HG03039 (cell line): ENCODE data around the gene ERLIN1.
A peak's percentile ranks its signal among the peaks of the same experiment; 100 is the strongest.

Source experiments
- ATAC-seq: cut with Tn5 transposase; IDR thresholded peaks from one replicate; pipeline ENCODE4 v1.9.1; 2021; ENCODE audit warnings: mild to moderate bottlenecking, moderate library complexity; ENCODE audit not compliant: unreplicated experiment

Gene ERLIN1

DNA sequence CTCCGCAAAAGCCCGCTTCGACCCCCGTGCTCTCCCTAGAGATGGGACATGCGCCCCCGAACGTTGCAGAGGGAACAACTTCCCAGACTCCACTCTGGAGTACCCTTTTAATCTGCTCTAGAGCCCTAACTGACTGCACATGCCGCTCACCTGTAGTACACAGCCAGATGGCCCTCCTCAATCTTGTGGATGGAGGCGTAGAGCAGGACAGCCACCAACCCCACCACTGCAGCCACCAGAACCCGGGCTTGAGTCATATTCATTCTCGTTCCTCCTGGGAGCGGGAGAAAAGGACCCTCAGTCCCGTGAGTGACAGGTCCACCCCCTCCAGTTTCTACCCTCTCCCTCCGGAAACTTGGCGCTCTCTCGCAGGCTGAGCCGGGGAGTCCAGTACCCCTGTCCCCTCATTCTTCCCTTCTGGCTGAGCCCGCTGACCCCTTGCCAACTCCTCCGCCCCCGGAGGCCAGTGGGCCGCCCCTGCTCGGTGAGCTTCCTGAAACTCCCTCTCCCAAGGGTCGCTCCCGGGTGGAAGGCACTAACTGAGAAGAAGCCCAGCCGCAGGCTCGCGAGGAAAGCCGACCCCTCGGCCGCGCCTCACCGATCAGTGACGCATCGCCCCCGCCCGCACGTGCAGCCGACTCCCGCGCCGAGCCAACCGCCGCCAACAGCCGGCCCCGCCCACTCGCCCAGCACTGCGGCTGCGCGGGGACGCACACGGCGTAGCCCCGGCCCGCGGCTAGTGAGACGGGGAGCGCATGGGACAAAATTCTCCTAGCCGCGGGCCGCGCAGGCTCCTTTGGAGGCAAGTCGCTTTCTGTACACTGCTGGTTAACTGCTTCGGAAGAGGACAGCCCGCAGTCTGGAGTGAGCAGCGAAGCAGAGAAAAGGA, at the start of gene ERLIN1:
Gene ERLIN1, minus strand, starts transcription at position 666 of the 889 bp plus-strand sequence. Its CDS starts 403 bp downstream, at position 263.
- peak; percentile 76 for ATAC-seq

DNA sequence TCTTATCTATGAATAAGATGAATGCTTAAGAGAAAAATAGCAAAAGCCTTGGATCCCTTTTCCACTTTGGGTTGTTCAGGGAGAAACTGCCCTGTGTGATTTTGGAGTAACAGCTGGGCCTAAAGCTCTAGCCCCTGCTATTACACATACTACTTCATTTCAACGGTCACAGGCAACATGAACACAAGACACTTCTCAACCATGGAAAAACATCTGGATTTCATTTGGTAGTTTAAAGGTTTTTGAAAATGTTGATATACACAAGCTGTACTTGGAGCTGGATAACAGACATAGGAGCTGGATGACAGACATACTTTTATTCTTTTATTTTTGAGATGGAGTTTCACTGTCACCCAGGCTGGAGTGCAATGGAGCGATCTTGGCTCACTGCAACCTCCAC, 46.3 kb upstream of the ERLIN1 start:
- no peak for ATAC-seq

DNA sequence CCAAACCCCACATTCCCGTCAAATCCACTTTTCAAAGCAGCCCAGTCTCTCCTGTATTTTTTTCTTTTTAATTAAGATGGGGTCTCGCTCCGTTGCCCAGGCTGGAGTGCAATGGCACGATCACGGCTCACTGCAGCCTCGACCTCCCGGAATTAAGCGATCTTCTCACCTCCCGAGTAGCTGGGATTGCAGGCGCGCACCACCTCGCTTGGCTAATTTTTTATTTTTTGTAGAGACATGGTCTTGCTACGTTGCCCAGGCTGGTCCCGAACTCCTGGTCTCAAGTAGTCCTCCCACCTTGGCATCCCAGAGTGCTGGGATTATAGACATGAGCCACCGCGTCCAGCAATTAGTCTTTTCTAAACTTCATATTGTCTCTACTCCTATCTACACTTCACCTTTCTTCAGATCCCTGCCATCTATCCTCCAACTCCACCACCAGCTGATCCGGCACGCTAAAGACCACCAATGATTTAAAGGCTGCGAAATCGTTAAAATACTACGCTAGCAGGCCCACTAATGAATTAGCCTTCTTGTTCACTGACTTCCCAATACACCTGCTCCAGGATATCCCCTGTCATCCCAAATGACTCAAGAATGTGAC, 44.1 kb upstream of the ERLIN1 start:
- no peak for ATAC-seq

DNA sequence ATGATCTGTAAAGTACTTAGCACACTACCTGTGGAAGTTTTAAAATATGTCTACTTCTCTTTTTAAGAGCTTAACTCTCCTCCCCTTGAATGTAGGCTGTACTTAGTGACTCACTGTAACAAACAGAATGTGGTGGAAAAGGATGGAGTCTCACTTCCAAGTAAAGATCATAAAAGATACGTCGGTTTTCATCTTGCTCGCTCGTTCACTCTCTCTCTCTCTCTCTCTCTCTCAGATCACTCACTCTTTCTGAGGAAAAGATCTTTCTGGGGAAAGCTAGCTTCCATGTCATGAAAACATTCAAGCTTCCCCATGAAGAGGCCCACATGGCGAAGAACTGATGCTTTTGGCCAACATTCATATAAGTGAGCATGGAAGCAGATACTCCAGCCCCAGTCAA, 38.0 kb upstream of the ERLIN1 start:
- ATAC-seq, result no peak

DNA sequence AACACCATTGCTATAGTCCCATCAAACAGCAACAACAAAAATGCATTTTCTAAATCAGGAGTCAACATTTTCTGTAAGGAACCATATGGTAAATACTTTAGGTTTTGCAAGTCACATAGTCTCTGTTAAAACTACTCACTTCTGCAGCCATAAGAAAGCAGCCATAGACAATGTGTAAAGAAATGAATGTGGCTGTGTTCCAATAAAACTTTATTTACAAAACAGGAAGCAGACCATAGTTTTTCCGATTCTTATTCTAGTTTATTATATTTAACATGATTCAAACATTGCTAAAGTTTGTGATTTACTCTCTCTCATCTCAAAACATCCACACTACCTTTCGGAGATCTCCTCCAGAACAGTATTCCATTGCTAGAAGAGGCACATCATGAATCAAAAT, 36.7 kb upstream of the ERLIN1 start:
- ATAC-seq, result no peak

DNA sequence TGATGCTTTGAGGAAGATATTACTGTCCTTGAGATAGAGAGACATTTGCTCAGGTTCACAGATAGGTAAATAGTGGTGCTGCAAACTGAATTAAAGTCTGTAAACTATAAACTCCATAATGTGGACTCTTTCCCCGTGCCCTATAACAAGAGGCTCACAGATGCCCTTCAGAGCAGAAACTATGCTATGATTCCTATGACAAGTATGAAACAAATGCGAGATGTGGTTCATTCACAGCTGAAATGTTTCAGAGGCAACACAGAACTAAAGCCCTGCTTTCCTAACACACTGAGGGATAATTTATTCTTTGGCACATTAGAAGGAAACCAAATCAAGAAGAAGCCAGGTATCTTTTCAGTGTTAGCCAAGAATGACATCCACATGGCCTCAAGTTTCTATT, 30.2 kb upstream of the ERLIN1 start:
- ATAC-seq, result no peak

DNA sequence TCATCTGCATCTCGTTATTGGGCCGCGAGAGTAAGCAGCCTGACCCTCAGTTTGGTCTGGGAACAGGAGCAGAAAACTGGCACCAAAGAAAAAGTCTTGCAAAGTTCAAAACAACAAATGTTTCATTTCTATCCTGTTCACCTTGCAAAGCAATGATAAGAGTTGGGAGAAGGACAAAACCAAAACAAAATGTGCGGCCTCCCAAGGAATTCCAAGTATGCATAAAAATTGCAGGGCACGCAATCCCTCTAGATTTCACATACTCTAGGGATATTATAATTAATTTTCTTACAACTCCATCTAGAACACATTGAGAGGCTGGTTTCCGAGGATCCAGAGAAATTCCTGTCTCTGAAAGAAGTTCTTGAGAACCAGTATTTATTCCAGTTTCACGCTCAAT, 23.5 kb upstream of the ERLIN1 start:
- no peak for ATAC-seq

DNA sequence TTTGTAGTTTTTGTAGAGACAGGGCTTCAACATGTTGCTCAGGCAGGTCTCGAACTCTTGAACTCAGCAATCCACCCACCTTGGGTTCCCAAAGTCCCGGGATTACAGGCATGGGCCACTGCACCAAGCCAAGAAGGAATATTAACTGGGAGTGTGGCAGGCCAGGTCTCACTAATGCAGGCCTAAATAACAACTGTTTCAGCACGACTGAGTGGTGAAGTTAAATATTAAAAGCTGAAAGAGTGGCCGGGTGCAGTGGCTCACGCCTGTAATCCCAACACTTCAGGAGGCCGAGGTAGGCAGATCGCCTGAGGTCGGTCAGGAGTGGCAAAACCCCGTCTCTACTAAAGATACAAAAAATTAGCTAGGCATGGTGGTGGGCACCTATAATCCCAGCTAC, 22.4 kb upstream of the ERLIN1 start:
- no peak for ATAC-seq

DNA sequence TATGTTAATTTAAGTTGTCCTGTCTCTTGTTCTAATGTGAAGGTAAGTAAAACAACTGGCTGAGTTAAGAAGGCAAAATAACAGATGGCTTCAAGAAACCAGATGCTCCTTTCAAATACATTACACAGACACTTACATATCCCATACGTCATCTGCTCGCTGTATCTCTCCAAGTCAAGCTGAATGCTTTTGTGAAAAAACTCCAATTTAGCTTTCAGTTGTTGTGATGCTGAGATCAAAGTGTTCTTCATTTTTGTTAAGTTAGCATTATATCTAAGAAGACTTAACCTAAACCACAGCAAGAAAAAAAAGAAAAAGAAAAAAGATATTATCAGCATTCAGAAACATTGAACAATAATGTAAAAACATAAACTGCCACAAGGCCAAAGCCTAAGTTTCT, 18.5 kb upstream of the ERLIN1 start:
- no peak for ATAC-seq

DNA sequence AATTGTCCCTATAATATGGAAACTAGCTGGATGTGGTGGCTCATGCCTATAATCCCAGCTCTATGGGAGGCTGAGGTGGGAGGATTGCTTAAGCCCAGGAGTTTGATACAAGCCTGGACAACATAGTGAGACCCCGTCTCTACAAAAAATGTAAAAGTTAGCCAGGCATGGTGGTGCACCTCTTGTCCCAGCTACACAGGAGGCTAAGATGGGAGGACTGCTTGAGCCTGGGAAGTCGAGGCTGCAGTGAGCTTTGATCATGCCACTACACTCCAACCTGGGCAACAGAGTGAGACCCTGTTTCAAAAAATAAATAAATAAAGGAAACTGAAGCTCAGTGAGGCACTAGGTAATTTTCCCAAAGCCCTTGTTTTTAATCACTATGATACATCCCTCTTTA, 15.7 kb upstream of the ERLIN1 start:
- ATAC-seq, result no peak

DNA sequence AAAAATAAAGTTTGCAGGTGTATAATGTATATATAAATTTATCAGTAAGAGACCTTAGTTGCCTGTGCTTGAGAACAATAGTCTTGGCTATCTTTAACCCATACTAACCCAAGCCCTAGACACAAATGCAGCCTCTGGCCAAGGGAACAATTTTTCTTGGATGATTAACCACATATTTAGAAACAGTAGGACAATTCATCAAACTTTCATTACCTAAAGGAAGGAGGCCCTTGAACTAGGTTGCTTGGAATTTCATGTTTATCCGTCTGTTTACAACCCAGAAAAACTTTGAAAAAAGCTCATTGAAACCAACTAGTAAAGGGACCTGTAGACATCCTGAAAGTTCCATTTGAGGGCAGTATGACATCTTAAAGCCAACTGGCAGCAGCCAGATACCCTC, 8.9 kb upstream of the ERLIN1 start:
- ATAC-seq, result no peak

DNA sequence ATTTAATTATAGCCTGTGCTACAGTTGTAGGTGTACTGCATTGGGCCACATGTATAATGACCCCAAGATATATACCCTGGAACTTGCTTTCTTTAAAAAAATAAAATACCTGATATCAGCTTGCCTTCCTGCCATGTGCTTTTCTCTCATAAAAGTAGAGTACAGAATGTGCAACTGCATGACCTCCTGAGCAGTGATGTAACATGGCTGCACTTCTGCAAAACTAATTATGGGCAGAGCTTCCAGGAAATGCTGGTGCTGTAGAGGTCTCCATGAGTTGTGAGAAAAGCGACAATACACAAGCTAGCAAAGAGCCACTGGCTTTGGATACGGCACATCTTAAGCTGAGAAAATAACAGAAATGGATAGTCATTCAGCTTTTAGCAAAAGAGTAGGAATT, 6.5 kb upstream of the ERLIN1 start:
- no peak for ATAC-seq

DNA sequence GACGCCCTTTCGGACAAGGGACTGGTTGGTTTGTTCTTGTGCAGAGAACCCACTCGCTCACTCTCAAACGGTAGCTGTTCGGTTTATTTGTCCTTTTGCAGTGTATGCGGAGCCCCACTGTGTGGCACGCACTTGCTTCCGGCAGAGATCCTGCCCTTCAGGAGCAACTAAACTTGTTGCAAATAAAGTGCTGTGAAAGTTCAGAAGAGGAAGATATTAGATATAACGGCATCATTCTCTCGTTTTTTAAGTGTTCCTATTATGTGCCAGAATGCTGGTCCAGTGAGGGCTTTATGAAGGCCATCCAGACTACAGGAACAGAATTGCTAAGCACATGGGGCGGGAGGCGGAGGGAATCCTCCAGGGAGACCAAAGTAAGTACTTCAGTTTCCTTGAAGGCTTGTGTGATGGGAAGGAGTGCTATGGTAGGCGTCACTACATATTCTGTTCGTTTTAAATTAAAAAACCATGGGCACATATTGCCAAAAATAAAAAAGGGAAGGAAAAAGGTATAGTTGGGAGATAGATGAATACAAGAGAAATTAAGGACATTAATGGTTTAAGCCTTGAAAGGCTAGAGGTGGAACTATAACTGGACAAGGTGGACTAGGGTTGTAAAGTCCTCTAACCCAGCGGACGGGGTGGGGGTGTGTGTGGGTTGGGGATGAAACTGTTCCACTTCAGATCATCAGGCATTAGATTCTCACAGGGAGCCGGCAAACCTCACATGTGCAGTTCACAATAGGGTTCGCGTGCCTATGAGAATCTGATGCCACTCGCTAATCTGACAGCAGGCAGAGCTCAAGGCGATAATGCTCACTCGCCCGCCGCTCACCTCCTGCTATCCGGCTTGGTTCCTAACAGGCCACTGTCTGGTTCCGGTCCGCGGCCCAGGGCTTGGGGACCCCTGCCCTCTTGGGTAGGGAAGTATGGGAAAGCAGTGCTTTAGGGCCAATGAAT, 704 bp upstream of the ERLIN1 start:
- ATAC-seq, result peak; percentile 11

DNA sequence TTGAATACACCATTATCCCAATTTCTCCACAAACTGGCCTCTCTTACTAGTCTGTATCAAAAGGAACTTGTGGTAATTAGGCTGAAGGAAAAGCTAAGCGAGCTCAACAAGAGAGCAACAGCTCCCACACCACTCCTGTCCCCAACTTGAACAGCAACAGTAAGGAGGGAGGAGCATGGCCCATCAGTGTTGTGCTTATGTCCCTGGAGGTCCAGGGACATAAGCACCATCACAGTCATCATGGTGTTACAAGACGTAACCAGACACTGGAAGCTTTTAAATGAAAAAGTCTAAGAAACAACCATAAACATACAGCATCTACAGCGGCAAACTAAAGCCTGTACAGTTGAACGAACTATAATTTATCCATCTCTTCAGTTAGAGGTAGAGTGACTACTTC, 989 bp downstream of the ERLIN1 start:
- no peak for ATAC-seq

DNA sequence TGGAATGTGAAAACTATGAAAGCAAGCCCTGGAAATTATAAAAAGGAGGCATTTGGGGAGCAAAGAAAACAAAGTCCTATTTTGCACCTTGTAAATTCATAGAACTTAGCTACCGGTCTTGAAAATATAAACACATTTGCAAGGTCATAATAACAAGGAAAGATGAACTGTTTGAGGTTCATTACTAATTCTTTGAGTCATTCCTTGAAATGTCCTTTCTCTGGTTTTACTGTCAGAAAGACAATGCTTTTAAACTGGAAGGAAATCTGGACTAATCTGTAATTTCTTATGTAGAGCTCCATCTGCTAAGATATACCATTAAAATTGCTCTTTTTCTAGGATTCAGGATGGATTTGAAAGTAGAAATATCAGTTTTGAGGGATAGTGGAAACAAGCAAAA, 1.4 kb downstream of the ERLIN1 start:
- no peak for ATAC-seq

DNA sequence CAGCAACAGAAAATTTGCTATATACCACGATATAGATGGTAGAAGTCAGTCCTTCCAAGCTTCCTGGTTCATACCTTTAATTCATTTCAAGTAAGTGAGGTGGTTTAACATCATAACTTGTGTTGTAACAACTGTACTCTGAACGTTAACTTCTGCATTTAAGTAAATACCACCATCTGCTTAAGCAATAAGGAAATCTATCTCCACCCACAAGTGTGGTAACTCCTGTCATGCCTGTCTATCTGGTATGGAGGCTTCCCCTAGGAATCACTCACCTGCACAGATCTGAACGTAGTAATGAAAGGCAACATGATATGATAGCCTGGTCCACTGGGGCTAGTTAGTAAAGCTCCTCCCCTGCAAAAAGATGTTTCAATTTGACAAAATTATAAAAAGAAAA, 2.3 kb downstream of the ERLIN1 start:
- ATAC-seq, result no peak

DNA sequence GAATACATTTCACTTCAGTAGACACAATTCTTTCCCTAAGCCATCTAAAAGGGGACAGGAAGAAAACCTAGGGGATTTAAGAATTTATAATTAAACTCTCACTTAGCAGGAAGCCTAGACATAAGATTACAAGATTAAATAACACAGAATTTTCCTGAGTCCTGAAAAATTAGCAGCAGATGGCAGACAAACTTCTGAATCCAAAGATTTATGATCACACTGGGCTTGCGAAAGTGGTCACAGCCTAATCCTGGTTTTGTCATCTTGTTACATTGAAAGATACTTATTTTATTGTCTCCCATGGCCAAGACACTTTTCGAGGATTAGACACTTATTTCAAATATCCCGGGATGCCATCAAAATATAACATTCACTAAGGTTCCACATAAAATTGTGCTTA, 2.9 kb downstream of the ERLIN1 start:
- ATAC-seq, result no peak

DNA sequence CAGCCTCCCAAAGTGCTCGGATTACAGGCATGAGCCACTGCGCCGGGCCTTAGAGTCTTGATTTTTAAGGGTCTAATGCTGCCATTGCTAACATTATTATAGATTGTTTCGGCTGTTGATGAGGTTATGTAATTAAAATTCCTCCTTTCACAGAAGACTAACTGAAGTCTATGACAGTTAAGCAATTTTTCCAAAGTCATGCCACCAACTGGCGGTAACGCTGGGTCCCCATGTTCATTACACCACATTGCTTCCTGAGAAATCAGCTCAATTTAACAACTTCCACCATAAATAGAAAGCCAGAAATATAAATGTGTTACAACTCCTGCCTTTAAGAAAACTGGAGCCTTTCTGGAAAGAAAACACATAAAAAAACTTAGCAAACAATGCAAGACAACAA, 3.5 kb downstream of the ERLIN1 start:
- no peak for ATAC-seq

DNA sequence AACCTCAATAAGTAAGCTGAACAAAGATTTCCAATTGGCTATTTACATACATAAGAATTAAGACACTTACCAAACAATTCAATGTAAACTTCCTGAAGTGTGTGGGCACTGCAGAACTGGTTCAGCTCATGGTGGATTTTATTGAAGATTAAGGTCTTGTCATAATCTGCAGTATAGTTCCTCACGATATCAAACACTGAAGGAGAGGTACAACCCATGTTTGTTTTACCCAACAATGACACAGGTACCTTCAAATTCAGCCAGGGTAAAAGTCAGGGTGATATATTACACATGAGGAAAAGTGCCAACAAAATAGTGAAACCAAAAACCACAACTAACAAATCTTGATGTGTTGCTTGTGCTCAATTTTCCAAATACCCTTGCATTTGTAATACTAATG, 10.0 kb downstream of the ERLIN1 start:
- no peak for ATAC-seq

DNA sequence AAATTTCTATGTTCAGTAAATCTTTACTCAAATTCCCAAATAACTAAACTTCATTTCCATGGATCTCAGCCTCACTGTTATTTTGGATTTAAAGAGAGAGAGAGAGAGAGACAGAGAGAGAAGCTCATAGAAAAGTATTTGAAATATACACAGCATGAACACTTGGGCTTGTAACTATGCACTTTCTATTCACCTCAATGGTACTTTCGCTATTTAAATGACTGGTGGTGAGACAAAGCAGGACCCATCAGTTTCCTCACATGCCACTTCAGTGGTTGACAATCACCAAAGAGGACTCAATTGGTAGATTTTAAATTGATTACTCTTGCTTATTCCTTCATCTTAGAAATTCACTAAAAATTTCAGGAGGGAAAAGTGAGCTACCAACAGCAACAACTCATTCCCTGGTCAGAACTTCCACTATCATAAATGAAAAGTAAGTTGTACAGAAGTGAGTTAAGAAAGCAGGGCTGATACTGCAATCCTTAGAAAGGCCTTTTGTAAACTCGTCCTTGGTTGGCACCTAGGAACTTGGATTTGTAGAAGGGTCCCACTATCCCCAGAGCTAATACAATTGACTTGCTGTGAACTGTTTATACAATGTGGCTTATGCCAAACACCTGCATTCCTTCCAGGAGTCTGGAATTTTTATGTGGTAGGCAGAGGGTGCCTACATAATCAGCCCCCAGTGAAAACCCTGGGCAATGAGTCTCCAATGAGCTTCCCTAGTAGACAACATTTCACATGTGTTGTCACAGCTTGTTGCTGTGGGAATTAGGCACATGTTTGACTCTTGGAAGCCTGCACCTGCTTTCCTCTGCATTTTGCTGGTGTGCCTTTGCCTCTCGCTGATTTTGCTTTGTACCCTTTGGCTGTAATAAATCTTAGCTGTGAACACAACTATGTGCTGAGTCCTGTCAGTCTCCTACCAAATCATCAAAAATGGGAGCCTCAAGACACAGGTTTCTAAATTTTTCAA, 10.8 kb downstream of the ERLIN1 start:
- ATAC-seq, result peak; percentile 64
